ENCODE data around the gene FNDC3B.

Gene FNDC3B

GRCh38 chr3:172007065-172007370 is 32.4 kb upstream of the FNDC3B start:
- Histone ChIP-seq H3K27ac (ENCODE audit: low read depth, low read length) (no peak overlapping the region), H3K9ac (ENCODE audit: low read depth in 1 of 2, low read length in 2 of 2) (no peak overlapping the region), H3K9me3 (ENCODE audit: control insufficient read depth in 1 of 2, low read length in 2 of 2) (no peaks in the 10 kb centered on the region)

GRCh38 chr3:172009803-172010202 is 29.6 kb upstream of the FNDC3B start:
- Histone ChIP-seq H3K27ac (ENCODE audit: low read depth, low read length) (no peak overlapping the region), H3K9ac (ENCODE audit: low read depth in 1 of 2, low read length in 2 of 2) (no peak overlapping the region), H3K4me3 (ENCODE audit: low read depth in 1 of 2, low read length in 2 of 2) (no peak overlapping the region), H3K36me3 (ENCODE audit: control insufficient read depth in 1 of 2, insufficient read depth in 2 of 2, low read length in 2 of 2) (no peaks in the 10 kb centered on the region), H3K27me3 (ENCODE audit: control insufficient read depth in 1 of 2, insufficient read depth in 2 of 2, low read length in 2 of 2) (no peaks in the 10 kb centered on the region), H3K9me3 (ENCODE audit: control insufficient read depth in 1 of 2, low read length in 2 of 2) (no peaks in the 10 kb centered on the region), H3K4me1 (ENCODE audit: control insufficient read depth in 1 of 2, insufficient read depth in 2 of 2, low read length in 2 of 2) (no peaks in the 10 kb centered on the region)

More at GRCh38 chr3:172007065-172007370, 32.4 kb upstream of the FNDC3B start:
- Histone ChIP-seq H3K27me3 (ENCODE audit: control insufficient read depth in 1 of 2, insufficient read depth in 2 of 2, low read length in 2 of 2) (no peaks in the 10 kb centered on the region), H3K4me3 (ENCODE audit: low read depth in 1 of 2, low read length in 2 of 2) (no peak overlapping the region), H3K4me1 (ENCODE audit: control insufficient read depth in 1 of 2, insufficient read depth in 2 of 2, low read length in 2 of 2) (peaks cover 0 to 8% of the 10 kb centered on the region in 2 donors), H3K36me3 (ENCODE audit: control insufficient read depth in 1 of 2, insufficient read depth in 2 of 2, low read length in 2 of 2) (no peaks in the 10 kb centered on the region)

GRCh38 chr3:172012775-172013174 is 26.6 kb upstream of the FNDC3B start:
- no peak overlapping the region for H3K4me3 ChIP-seq (ENCODE audit: low read depth in 1 of 2, low read length in 2 of 2)
- H3K36me3 ChIP-seq (ENCODE audit: control insufficient read depth in 1 of 2, insufficient read depth in 2 of 2, low read length in 2 of 2): no peaks in the 10 kb centered on the region
- no peak overlapping the region for H3K27ac ChIP-seq (ENCODE audit: low read depth, low read length)
- H3K27me3 ChIP-seq (ENCODE audit: control insufficient read depth in 1 of 2, insufficient read depth in 2 of 2, low read length in 2 of 2): no peaks in the 10 kb centered on the region
- no peaks in the 10 kb centered on the region for H3K4me1 ChIP-seq (ENCODE audit: control insufficient read depth in 1 of 2, insufficient read depth in 2 of 2, low read length in 2 of 2)
- no peak overlapping the region for H3K9ac ChIP-seq (ENCODE audit: low read depth in 1 of 2, low read length in 2 of 2)
- H3K9me3 ChIP-seq (ENCODE audit: control insufficient read depth in 1 of 2, low read length in 2 of 2): no peaks in the 10 kb centered on the region

- Histone ChIP-seq H3K4me3 (ENCODE audit: low read depth in 1 of 2, low read length in 2 of 2) (no peak overlapping the region), H3K27ac (ENCODE audit: low read depth, low read length) (no peak overlapping the region), H3K27me3 (ENCODE audit: control insufficient read depth in 1 of 2, insufficient read depth in 2 of 2, low read length in 2 of 2) (no peaks in the 10 kb centered on the region), H3K4me1 (ENCODE audit: control insufficient read depth in 1 of 2, insufficient read depth in 2 of 2, low read length in 2 of 2) (no peaks in the 10 kb centered on the region), H3K9ac (ENCODE audit: low read depth in 1 of 2, low read length in 2 of 2) (no peak overlapping the region), H3K36me3 (ENCODE audit: control insufficient read depth in 1 of 2, insufficient read depth in 2 of 2, low read length in 2 of 2) (no peaks in the 10 kb centered on the region), H3K9me3 (ENCODE audit: control insufficient read depth in 1 of 2, low read length in 2 of 2) (no peaks in the 10 kb centered on the region)
Observed at GRCh38 chr3:172014145-172014544, 25.2 kb upstream of the FNDC3B start.

- Histone ChIP-seq H3K27me3 (ENCODE audit: control insufficient read depth in 1 of 2, insufficient read depth in 2 of 2, low read length in 2 of 2) (no peaks in the 10 kb centered on the region), H3K27ac (ENCODE audit: low read depth, low read length) (no peak overlapping the region), H3K36me3 (ENCODE audit: control insufficient read depth in 1 of 2, insufficient read depth in 2 of 2, low read length in 2 of 2) (no peaks in the 10 kb centered on the region), H3K9me3 (ENCODE audit: control insufficient read depth in 1 of 2, low read length in 2 of 2) (no peaks in the 10 kb centered on the region), H3K4me3 (ENCODE audit: low read depth in 1 of 2, low read length in 2 of 2) (no peak overlapping the region), H3K9ac (ENCODE audit: low read depth in 1 of 2, low read length in 2 of 2) (no peak overlapping the region), H3K4me1 (ENCODE audit: control insufficient read depth in 1 of 2, insufficient read depth in 2 of 2, low read length in 2 of 2) (no peaks in the 10 kb centered on the region)
Observed at GRCh38 chr3:172018364-172018763, 21.0 kb upstream of the FNDC3B start.

- H3K4me1 ChIP-seq (ENCODE audit: control insufficient read depth in 1 of 2, insufficient read depth in 2 of 2, low read length in 2 of 2): no peaks in the 10 kb centered on the region
- H3K9me3 ChIP-seq (ENCODE audit: control insufficient read depth in 1 of 2, low read length in 2 of 2): no peaks in the 10 kb centered on the region
- no peak overlapping the region for H3K9ac ChIP-seq (ENCODE audit: low read depth in 1 of 2, low read length in 2 of 2)
- no peak overlapping the region for H3K27ac ChIP-seq (ENCODE audit: low read depth, low read length)
- H3K36me3 ChIP-seq (ENCODE audit: control insufficient read depth in 1 of 2, insufficient read depth in 2 of 2, low read length in 2 of 2): no peaks in the 10 kb centered on the region
- H3K27me3 ChIP-seq (ENCODE audit: control insufficient read depth in 1 of 2, insufficient read depth in 2 of 2, low read length in 2 of 2): no peaks in the 10 kb centered on the region
- no peak overlapping the region for H3K4me3 ChIP-seq (ENCODE audit: low read depth in 1 of 2, low read length in 2 of 2)
Observed at GRCh38 chr3:172020763-172021162, 18.6 kb upstream of the FNDC3B start.

GRCh38 chr3:172021164-172021563 is 18.2 kb upstream of the FNDC3B start:
- Histone ChIP-seq H3K4me1 (ENCODE audit: control insufficient read depth in 1 of 2, insufficient read depth in 2 of 2, low read length in 2 of 2) (no peaks in the 10 kb centered on the region), H3K9me3 (ENCODE audit: control insufficient read depth in 1 of 2, low read length in 2 of 2) (no peaks in the 10 kb centered on the region), H3K4me3 (ENCODE audit: low read depth in 1 of 2, low read length in 2 of 2) (no peak overlapping the region), H3K27me3 (ENCODE audit: control insufficient read depth in 1 of 2, insufficient read depth in 2 of 2, low read length in 2 of 2) (no peaks in the 10 kb centered on the region), H3K9ac (ENCODE audit: low read depth in 1 of 2, low read length in 2 of 2) (no peak overlapping the region), H3K27ac (ENCODE audit: low read depth, low read length) (no peak overlapping the region), H3K36me3 (ENCODE audit: control insufficient read depth in 1 of 2, insufficient read depth in 2 of 2, low read length in 2 of 2) (no peaks in the 10 kb centered on the region)

GRCh38 chr3:172021859-172022258 is 17.5 kb upstream of the FNDC3B start:
- Histone ChIP-seq H3K27ac (ENCODE audit: low read depth, low read length) (no peak overlapping the region), H3K9me3 (ENCODE audit: control insufficient read depth in 1 of 2, low read length in 2 of 2) (no peaks in the 10 kb centered on the region), H3K27me3 (ENCODE audit: control insufficient read depth in 1 of 2, insufficient read depth in 2 of 2, low read length in 2 of 2) (no peaks in the 10 kb centered on the region), H3K36me3 (ENCODE audit: control insufficient read depth in 1 of 2, insufficient read depth in 2 of 2, low read length in 2 of 2) (no peaks in the 10 kb centered on the region), H3K9ac (ENCODE audit: low read depth in 1 of 2, low read length in 2 of 2) (no peak overlapping the region), H3K4me3 (ENCODE audit: low read depth in 1 of 2, low read length in 2 of 2) (no peak overlapping the region), H3K4me1 (ENCODE audit: control insufficient read depth in 1 of 2, insufficient read depth in 2 of 2, low read length in 2 of 2) (no peaks in the 10 kb centered on the region)

GRCh38 chr3:172023915-172024314 is 15.5 kb upstream of the FNDC3B start:
- Histone ChIP-seq H3K36me3 (ENCODE audit: control insufficient read depth in 1 of 2, insufficient read depth in 2 of 2, low read length in 2 of 2) (no peaks in the 10 kb centered on the region), H3K27ac (ENCODE audit: low read depth, low read length) (no peak overlapping the region), H3K4me1 (ENCODE audit: control insufficient read depth in 1 of 2, insufficient read depth in 2 of 2, low read length in 2 of 2) (no peaks in the 10 kb centered on the region), H3K27me3 (ENCODE audit: control insufficient read depth in 1 of 2, insufficient read depth in 2 of 2, low read length in 2 of 2) (no peaks in the 10 kb centered on the region), H3K9me3 (ENCODE audit: control insufficient read depth in 1 of 2, low read length in 2 of 2) (no peaks in the 10 kb centered on the region), H3K4me3 (ENCODE audit: low read depth in 1 of 2, low read length in 2 of 2) (no peak overlapping the region), H3K9ac (ENCODE audit: low read depth in 1 of 2, low read length in 2 of 2) (no peak overlapping the region)

- no peak overlapping the region for H3K27ac ChIP-seq (ENCODE audit: low read depth, low read length)
- H3K36me3 ChIP-seq (ENCODE audit: control insufficient read depth in 1 of 2, insufficient read depth in 2 of 2, low read length in 2 of 2): no peaks in the 10 kb centered on the region
- no peak overlapping the region for H3K9ac ChIP-seq (ENCODE audit: low read depth in 1 of 2, low read length in 2 of 2)
- no peak overlapping the region for H3K4me3 ChIP-seq (ENCODE audit: low read depth in 1 of 2, low read length in 2 of 2)
- H3K27me3 ChIP-seq (ENCODE audit: control insufficient read depth in 1 of 2, insufficient read depth in 2 of 2, low read length in 2 of 2): no peaks in the 10 kb centered on the region
- no peaks in the 10 kb centered on the region for H3K9me3 ChIP-seq (ENCODE audit: control insufficient read depth in 1 of 2, low read length in 2 of 2)
- no peaks in the 10 kb centered on the region for H3K4me1 ChIP-seq (ENCODE audit: control insufficient read depth in 1 of 2, insufficient read depth in 2 of 2, low read length in 2 of 2)
Observed at GRCh38 chr3:172024679-172025078, 14.7 kb upstream of the FNDC3B start.

- no peak overlapping the region for H3K4me3 ChIP-seq (ENCODE audit: low read depth in 1 of 2, low read length in 2 of 2)
- H3K36me3 ChIP-seq (ENCODE audit: control insufficient read depth in 1 of 2, insufficient read depth in 2 of 2, low read length in 2 of 2): no peaks in the 10 kb centered on the region
- H3K9me3 ChIP-seq (ENCODE audit: control insufficient read depth in 1 of 2, low read length in 2 of 2): no peaks in the 10 kb centered on the region
Observed at GRCh38 chr3:172029425-172030098, 9.8 kb upstream of the FNDC3B start.

More at GRCh38 chr3:172029425-172030098, 9.8 kb upstream of the FNDC3B start:
- no peak overlapping the region for H3K9ac ChIP-seq (ENCODE audit: low read depth in 1 of 2, low read length in 2 of 2)
- H3K4me1 ChIP-seq (ENCODE audit: control insufficient read depth in 1 of 2, insufficient read depth in 2 of 2, low read length in 2 of 2): no peaks in the 10 kb centered on the region
- H3K27ac ChIP-seq (ENCODE audit: low read depth, low read length): no peak overlapping the region
- H3K27me3 ChIP-seq (ENCODE audit: control insufficient read depth in 1 of 2, insufficient read depth in 2 of 2, low read length in 2 of 2): no peaks in the 10 kb centered on the region

Data from duodenal mucosa (tissue), 2 donors.